Vagina (tissue), 2 donors: Measurements from ENCODE around the gene FGF14.

Experiments
- POLR2A ChIP-seq, 2 donors: fragments of 450-650 bp; IDR thresholded peaks; one replicate each; pipeline ENCODE4 v1.6.1; 2017; ENCODE audit warnings: antibody characterized with exemption in 2 of 2, mild to moderate bottlenecking in 2 of 2, moderate library complexity in 2 of 2
- TF ChIP-seq, protein P1 (sequence below), 3 experiments: fragments of 450-650 bp in 2 of 3; fragments of 200-600 bp in 1 of 3; sonication (generic) in 1 of 3; IDR thresholded peaks; one replicate each; pipeline ENCODE4 v1.5.1; 2017 to 2019; ENCODE audit warnings: antibody characterized with exemption in 3 of 3, mild to moderate bottlenecking in 2 of 3, moderate library complexity in 2 of 3

GRCh38 chr13:102369302-102369701 is 32.5 kb downstream of the FGF14 start:
- TF ChIP-seq POLR2A (IDR thresholded peaks at IDR 0.05) = no peak
- TF ChIP-seq, protein P1, sequence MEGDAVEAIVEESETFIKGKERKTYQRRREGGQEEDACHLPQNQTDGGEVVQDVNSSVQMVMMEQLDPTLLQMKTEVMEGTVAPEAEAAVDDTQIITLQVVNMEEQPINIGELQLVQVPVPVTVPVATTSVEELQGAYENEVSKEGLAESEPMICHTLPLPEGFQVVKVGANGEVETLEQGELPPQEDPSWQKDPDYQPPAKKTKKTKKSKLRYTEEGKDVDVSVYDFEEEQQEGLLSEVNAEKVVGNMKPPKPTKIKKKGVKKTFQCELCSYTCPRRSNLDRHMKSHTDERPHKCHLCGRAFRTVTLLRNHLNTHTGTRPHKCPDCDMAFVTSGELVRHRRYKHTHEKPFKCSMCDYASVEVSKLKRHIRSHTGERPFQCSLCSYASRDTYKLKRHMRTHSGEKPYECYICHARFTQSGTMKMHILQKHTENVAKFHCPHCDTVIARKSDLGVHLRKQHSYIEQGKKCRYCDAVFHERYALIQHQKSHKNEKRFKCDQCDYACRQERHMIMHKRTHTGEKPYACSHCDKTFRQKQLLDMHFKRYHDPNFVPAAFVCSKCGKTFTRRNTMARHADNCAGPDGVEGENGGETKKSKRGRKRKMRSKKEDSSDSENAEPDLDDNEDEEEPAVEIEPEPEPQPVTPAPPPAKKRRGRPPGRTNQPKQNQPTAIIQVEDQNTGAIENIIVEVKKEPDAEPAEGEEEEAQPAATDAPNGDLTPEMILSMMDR (IDR thresholded peaks at IDR 0.05) = no peak
